ENCODE results near the gene GBP3.

GRCh38 chr1:89040315-89040626 is 17.6 kb upstream of the GBP3 start:
- no peak for TF ChIP-seq CTCF (IDR thresholded peaks at IDR 0.05)
- no peak for TF ChIP-seq POLR2A (IDR thresholded peaks at IDR 0.05)
